GM12891 (cell line): ENCODE measurements around the gene RGS9BP.
"Not testable (repeated sequence)": the region's sequence is repeated elsewhere in the genome, so short reads cannot be mapped to it uniquely, and the experiment has no call there.

Experiments
- DNase-seq: peaks from one replicate; pipeline ENCODE4 v3.0.0; 2011; ENCODE audit warnings: low spot score; ENCODE audit not compliant: insufficient read length
- FAIRE-seq: peaks from 2 replicates; lab custom pipeline; 2011; peaks lifted over from hg19 to GRCh38; lab: Jason Lieb, UNC
- PAX5 ChIP-seq: IDR thresholded peaks from 2 replicates; pipeline ENCODE4 v1.6.1; 2011; ENCODE audit warnings: low read length, moderate library complexity, mild to moderate bottlenecking; ENCODE audit not compliant: insufficient read depth, severe bottlenecking
- POLR2A ChIP-seq: IDR thresholded peaks from 2 replicates; pipeline ENCODE4 v1.6.1; 2011; ENCODE audit warnings: low read depth, low read length, control low read depth
- POLR2AphosphoS5 ChIP-seq: IDR thresholded peaks from 2 replicates; pipeline ENCODE4 v1.6.1; 2011; ENCODE audit warnings: low read depth, low read length, control low read depth
- POU2F2 ChIP-seq: IDR thresholded peaks from 2 replicates; pipeline ENCODE4 v1.6.1; 2011; ENCODE audit warnings: low read depth, mild to moderate bottlenecking, control low read depth, low read length, moderate library complexity
- SPI1 ChIP-seq: IDR thresholded peaks from 2 replicates; pipeline ENCODE4 v1.6.1; 2011; ENCODE audit warnings: low read depth, low read length, control low read depth
- TAF1 ChIP-seq: IDR thresholded peaks from 2 replicates; pipeline ENCODE4 v1.6.1; 2011; ENCODE audit warnings: low read depth, low read length, control low read depth

RGS9BP gene

DNA sequence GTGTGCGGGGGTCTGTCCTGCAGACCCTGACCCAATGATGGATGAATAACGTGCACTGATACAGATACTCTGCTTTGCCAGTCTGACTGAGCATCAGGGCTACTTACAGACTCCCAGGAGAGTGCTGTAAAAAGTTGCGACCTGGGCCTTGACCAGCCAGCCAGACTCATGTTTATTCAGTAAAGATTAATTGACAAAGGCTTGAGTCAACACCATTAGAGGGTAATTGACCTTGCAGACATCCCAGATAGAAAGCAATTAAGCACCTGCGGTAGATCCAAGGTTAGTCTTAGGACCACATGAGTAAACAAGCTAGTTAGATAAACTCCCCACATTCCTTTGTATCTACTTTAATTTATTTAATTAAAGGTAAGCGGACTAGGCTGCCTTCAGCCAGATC is 26.4 kb downstream of the RGS9BP start:
- TF ChIP-seq TAF1 = no peak
- no peak for TF ChIP-seq SPI1
- TF ChIP-seq PAX5 = no peak
- TF ChIP-seq POLR2AphosphoS5 = no peak
- TF ChIP-seq POLR2A = no peak
- no peak for TF ChIP-seq POU2F2
- FAIRE-seq (no peak), DNase-seq (no peak)

DNA sequence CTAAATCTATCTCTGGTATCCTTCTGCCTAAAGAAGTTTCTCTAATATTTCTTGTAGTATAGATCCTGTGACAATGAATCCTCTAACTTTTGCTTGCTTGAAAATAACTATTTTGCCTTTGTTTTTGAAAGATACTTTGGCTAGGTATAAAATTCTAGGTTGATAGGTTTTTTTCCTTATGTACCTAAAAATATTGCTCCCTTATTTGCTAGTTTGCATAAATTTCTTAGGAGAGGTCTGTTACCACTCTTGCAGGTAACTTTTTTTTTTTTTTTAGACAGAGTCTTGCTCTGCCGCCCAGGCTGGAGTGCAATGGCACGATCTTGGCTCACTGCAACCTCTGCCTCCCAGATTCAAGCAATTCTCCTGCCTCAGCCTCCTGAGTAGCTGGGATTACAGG is 28.4 kb downstream of the RGS9BP start:
- not testable (repeated sequence) for DNase-seq, FAIRE-seq

DNA sequence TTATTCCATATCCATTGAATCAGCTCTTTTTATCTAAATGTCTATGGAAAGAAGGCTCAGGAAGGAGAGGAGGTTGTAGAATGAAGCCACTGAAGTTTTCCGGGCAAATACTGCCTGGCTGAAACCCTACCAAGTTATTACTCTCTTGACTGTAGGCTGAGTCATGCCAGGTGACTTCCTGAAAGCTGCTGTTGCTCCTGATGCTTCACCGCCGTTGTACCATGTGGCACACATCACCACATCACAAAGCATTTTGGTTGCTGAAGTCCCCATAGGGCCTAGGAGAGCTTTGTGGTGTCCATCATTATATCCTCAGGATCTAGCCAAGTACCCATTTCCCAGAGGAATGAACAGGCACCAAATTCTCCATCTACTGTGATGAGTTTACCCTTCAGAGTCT is 32.8 kb downstream of the RGS9BP start:
- no peak for FAIRE-seq

GRCh38 chr19:32709032-32709431 is 33.4 kb downstream of the RGS9BP start:
- FAIRE-seq = no peak
- TF ChIP-seq SPI1 (no peak), POLR2A (no peak), POLR2AphosphoS5 (no peak), PAX5 (no peak), TAF1 (no peak), POU2F2 (no peak)
- no peak for DNase-seq

More for the DNA sequence above, 32.8 kb downstream of the RGS9BP start:
- no peak for DNase-seq
- no peak for TF ChIP-seq PAX5
- TF ChIP-seq POLR2AphosphoS5 = no peak
- TF ChIP-seq SPI1 = no peak
- no peak for TF ChIP-seq POLR2A
- TF ChIP-seq POU2F2 = no peak
- no peak for TF ChIP-seq TAF1

DNA sequence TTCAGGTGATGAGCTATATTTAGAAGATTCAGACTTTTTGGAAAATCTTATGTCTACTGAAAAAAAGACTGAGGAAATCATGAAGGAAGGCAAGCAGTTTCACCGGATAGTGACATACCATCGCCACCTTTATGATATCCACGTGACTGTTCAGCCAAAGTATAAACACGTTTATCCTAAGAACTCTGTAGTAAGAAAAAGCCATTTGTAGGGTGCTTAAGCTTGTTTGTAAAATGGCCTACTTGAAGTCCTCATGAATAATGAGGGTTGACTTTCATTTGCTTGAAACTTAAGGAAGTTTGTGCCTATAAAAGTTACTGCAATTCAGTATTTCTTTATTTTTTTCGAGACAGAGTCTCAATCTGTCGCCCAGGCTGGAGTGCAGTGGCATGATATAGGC is 36.1 kb downstream of the RGS9BP start:
- no peak for FAIRE-seq
- DNase-seq = no peak
- TF ChIP-seq SPI1 (no peak), POLR2A (no peak), TAF1 (no peak), PAX5 (no peak), POLR2AphosphoS5 (no peak), POU2F2 (no peak)

GRCh38 chr19:32716203-32716602 is 40.6 kb downstream of the RGS9BP start:
- FAIRE-seq, DNase-seq: not testable (repeated sequence)

GRCh38 chr19:32717496-32717895 is 41.8 kb downstream of the RGS9BP start:
- no peak for TF ChIP-seq SPI1
- TF ChIP-seq POU2F2 = no peak
- no peak for TF ChIP-seq TAF1
- no peak for TF ChIP-seq PAX5
- TF ChIP-seq POLR2A = no peak
- TF ChIP-seq POLR2AphosphoS5 = no peak
- FAIRE-seq (no peak), DNase-seq (no peak)

DNA sequence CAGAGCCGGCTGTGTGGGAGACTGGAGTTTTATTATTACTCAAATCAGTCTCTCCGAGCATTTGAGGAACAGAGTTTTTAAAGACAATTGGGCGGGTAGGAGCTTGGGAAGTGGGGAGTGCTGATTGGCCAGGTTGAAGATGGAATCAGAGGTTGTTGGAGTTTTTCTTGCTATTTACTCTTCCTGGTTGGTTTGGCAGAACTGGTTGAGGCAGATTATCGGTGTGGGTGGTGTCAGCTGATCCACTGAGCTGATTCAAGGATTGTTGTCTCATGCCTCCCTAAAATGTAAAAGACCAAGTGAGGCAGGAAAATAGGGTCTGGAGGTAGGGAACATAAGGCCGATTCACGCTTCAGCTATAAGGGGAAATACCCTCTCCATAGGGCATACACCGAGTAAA is 42.6 kb downstream of the RGS9BP start:
- TF ChIP-seq POLR2A (no peak), POU2F2 (no peak), PAX5 (no peak), SPI1 (no peak), POLR2AphosphoS5 (no peak), TAF1 (no peak)
- FAIRE-seq = peak; percentile 20
- no peak for DNase-seq

DNA sequence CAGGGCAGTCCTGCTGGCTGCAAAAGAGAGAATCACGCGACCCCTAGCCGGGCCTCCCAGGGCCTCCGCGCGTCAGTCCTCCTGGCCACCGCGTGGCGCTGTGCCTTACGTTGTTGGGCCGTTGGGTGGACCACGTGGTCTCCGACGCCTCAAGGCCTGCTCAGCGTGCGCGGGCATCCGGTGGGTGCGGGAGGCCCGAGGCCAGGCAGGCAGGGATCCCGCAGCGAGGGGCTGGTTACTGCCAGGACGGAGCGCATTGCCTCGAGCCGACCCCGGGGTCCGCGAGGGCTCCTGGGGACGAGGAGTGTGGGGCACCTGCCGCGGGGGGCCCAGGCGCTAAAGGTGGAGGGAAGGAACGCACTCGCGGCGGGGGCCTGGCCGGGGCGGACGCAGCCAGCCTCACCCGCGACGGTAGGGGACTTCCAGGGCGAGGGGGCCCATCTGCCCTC is 44.0 kb downstream of the RGS9BP start, which contains the start of gene TDRD12:
Gene TDRD12 (plus strand): TSS at position 157 of the 449 bp plus-strand sequence. CDS start 306 bp downstream, outside the sequence.
- no peak for TF ChIP-seq SPI1
- no peak for TF ChIP-seq POLR2AphosphoS5
- no peak for TF ChIP-seq TAF1
- TF ChIP-seq POLR2A = no peak
- TF ChIP-seq POU2F2 = no peak
- no peak for FAIRE-seq
- DNase-seq = no peak

GRCh38 chr19:32720216-32720935 is 44.7 kb downstream of the RGS9BP start:
- FAIRE-seq = no peak
- no peak for DNase-seq
- TF ChIP-seq POU2F2 (no peak), SPI1 (no peak), POLR2A (no peak), TAF1 (no peak), PAX5 (no peak), POLR2AphosphoS5 (no peak)
